CD1c-positive myeloid dendritic cell (primary cell): ENCODE measurements around the gene USP37.
A peak's percentile ranks its signal among the peaks of the same experiment; 100 is the strongest.
"Not testable (repeated sequence)": the region's sequence is repeated elsewhere in the genome, so short reads cannot be mapped to it uniquely, and the experiment has no call there.

ENCODE experiments used
- DNase-seq: peaks from one replicate; pipeline ENCODE4 v3.0.0-alpha.2; 2016; ENCODE audit errors: extremely low spot score

USP37 gene

DNA sequence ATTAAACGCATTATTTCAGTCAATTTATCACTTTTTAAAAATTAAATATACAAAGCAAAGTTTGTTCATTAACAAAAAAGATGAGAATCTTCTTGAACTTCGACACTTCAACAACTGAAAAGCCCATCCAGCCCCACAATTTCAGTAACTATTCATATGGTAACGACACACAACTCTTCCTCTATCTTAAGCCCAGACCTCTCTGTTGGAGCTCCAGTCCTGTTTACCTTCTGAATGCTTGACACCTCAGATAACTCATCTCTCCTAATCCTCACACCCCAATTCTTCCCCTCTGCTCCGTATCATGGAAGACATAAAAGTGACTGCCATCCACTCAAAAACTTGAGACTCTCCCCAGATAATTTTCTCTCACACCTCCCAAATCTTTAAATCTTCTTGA, 12.6 kb downstream of the USP37 start:
- DNase-seq, result no peak

- DNase-seq, result not testable (repeated sequence)
These were observed 13.9 kb downstream of the USP37 start for GRCh38 chr2:218554225-218554624.

DNA sequence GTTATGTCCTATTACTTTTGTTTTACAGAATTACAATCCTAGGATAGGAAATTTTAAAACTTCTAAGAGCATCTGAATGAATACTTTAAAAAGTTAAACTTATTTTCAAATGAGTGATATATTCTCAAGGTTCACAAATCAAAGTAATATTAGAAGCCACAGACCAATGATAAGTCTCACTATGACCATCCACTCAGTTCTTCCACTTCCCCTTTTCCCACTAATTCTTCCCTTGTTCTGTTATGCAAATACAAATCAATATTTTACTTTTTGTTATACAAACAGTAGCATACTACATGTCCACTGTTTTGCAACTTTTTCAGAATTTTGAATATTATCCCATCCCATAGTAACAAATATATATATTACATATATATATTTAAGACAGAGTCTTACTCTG, 20.2 kb downstream of the USP37 start:
- no peak for DNase-seq

- no peak for DNase-seq
These were observed 20.6 kb downstream of the USP37 start for GRCh38 chr2:218547511-218547910.

DNA sequence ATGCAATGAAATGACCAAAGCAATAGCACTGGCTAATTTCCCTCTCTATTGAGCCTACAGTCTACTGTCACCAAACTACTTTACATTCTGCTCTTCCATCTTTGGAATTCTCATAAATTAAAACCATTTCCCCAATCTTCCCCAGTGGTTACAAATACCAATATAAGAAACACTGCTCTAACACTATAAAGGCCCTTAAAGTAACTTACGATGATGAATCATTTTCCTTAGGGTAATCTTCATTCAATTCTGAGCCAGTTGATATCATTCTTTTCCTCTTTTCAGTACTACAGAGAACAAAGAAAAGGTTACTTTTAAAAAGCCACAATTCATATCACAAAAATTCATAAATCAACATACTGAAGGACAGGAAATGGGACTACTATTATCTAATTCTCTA, 22.1 kb downstream of the USP37 start:
- DNase-seq, result no peak

- no peak for DNase-seq
These were observed 28.1 kb downstream of the USP37 start for GRCh38 chr2:218540015-218540414.

GRCh38 chr2:218536804-218537494, 31.2 kb downstream of the USP37 start:
- no peak for DNase-seq

DNA sequence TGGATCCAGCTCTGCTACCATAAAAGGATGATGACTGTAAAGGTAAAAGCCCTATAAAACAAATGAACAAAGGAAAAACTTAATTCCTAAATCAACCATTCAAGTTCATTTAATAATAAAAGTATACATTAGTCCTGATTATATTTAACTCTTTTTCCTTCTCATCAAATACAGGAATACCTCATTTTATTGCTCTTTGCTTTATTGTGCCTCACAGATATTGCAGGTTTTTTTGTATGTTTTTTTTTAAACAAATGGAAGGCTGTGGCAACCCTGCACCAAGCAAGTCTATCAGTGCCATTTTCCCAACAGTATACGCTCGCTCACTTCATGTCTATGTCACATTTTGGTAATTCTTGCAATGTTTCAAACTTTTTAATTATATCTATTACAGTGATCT, 38.2 kb downstream of the USP37 start:
- no peak for DNase-seq

DNA sequence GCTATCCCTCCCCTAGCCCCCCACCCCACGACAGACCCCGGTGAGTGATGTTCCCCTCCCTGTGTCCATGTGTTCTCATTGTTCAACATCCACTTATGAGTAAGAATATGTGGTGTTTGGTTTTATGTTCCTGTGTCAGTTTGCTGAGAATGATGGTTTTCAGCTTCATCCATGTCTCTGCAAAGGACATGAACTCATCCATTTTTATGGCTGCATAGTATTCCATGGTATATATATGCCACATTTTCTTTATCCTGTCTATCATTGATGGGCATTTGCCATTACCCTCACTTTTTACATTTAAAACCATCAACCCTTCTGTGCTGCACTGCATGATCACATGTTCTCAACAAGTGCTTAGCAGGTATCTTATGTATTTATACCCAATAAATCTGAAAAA, 39.7 kb downstream of the USP37 start:
- DNase-seq, result not testable (repeated sequence)

- no peak for DNase-seq
These were observed 44.5 kb downstream of the USP37 start for GRCh38 chr2:218523651-218524050.

DNA sequence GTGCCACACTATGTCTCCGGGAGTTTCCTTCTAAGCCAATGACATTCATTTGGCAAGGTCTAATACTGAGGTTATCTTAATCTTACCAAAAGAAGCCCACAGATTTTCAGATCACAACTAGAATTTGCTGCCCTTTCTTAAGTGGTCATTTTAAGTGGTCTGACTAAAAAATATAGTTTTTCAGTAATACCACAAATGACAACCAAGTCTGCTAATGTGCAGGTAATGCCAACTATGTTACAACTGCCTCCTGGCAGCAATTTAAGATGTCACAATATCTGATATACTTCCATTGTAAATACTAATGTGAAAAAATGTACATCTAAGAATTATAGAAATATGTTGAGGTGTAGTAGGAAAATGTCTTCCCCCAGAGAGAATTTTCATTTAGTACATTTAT, 49.3 kb downstream of the USP37 start:
- no peak for DNase-seq

GRCh38 chr2:218517434-218518206, 50.5 kb downstream of the USP37 start:
- DNase-seq, result no peak

- DNase-seq, result peak; percentile 12
These were observed 51.5 kb downstream of the USP37 start for GRCh38 chr2:218516614-218517013.

GRCh38 chr2:218513676-218514075, 54.5 kb downstream of the USP37 start:
- DNase-seq, result no peak

DNA sequence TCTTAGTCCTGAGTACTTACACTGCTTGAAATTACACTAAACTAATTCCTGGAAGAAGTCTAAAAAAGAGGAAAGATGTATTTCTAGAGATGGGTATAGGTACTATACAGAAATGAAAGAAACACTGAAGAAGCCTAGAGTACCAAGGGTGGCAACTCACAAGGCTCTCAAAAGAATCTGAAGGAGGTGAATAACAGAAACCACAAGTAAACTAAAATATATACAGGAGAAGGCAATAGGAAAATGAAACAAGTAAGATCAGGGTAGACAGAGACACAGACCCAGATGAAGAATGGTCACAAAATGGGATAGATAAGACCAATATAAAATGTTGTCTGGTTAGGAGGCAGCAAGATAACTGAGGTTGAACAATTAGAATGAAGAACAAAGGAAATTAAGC, 59.9 kb downstream of the USP37 start:
- DNase-seq, result no peak

DNA sequence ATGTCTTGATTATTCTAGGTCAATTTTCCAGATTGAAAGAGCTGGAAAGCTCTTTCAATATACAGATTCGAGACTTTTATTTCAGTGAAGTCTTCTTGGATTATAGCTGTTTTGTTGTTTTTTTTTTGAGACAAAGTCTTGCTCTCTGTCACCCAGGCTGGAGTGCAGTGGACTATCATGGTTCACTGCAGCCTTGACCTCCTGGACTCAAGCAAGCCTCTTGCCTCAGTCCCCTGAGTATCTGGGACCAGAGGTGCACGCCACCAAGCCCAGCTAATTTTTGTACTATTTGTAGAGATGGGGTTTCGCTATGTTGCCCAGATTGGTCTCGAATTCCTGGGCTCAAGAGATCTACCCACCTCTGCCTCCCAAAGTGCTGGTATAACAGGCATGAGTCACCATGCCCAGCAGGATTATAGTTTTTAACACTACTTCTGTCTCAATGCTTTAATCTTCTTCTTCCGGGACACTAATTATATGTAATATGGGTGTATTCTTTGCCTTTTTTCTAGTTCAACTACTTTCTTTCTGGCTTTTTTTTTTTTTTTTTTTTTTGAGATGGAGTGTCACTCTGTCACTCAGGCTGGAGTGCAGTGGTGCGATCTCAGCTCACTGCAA, 62.3 kb downstream of the USP37 start:
- no peak for DNase-seq

DNA sequence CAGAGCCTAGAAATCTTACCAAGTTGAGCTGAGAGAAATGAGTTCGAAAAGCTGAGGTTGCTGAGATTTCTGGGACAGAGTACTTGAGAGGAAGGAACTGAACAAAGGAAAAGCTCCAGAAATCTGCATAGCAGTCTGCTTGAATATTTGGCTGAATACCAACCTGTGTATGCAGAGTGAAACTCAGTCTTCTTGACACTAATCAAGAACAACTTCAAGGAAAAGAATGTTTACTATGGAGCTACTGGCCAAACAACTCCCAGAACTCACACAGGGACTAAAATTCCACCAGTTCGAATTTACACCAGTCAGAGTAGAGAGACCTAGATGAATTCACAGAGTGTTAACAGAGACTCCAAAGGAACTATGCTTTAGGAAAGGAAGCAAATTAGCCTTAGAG, 66.5 kb downstream of the USP37 start:
- no peak for DNase-seq

DNA sequence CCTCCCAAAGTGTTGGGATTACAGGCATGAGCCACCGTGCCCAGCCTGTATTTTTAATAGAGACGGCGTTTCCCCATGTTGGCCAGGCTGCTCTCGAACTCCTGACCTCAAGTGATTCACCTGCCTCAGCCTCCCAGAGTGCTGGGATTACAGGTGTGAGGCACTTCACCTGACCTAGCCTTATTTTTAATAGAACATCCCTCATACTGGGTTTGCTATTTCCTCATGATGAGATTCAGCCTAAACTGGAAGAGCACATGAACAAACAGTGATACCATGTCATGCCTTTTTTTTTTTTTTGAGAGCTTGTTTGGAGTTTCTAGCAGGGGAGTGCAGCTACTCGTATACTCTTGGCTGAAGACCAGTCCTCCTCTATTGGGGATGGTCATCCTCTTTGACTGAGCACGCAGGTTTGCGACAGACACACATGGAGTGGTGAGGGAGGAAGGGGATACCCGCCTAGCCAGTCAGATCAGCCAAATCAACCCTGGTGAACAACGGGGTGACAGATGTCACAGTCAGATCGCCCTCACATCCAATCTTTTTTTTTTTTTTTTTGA, 67.6 kb downstream of the USP37 start:
- no peak for DNase-seq

- DNase-seq, result no peak
These were observed 82.0 kb downstream of the USP37 start for GRCh38 chr2:218485986-218486667.

DNA sequence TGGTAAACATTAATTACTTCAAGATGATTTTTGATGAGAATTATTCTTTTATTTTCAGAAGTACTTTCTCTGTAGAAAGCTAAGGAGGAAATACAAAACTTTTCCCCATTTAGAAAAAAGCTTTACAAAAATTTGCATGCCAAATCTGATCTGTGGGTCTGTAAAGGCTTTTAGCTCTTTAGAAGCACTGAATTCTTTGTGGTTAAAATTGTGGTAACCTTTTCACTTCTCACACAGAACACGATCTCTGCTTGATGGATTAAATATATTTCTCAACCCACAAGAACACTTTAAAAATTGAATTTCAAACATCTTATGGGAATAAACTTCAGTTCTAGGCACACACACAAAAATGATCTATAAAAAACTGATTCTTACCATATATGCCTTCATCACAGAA, 85.5 kb downstream of the USP37 start:
- no peak for DNase-seq

DNA sequence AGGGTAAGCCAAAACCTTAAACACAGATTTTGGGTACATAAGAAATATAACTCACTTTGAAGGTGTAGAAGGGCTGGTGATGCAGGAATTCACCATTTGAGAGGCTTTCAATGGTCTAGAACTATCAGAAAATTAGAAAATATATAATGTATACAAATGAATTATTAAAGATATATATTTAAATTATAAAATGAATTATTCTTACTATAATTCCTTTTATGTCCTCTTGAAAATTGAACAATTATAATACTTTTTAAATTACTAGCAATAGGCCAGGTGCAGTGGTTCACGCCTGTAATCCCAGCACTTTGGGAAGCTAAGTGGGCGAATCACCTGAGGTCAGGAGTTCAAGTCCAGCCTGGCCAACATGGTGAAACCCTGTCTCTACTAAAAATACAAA, 88.6 kb downstream of the USP37 start:
- DNase-seq, result no peak

- DNase-seq, result no peak
These were observed 89.6 kb downstream of the USP37 start for GRCh38 chr2:218478544-218478943.
